Fibroblast of upper back skin (primary cell): ENCODE data around the gene DNMT3L.
"Not testable (repeated sequence)": the region's sequence is repeated elsewhere in the genome, so short reads cannot be mapped to it uniquely, and the experiment has no call there.

Experiments
- DNase-seq: peaks from one replicate; pipeline ENCODE4 v3.0.0-alpha.2; 2013

The DNMT3L gene

DNA sequence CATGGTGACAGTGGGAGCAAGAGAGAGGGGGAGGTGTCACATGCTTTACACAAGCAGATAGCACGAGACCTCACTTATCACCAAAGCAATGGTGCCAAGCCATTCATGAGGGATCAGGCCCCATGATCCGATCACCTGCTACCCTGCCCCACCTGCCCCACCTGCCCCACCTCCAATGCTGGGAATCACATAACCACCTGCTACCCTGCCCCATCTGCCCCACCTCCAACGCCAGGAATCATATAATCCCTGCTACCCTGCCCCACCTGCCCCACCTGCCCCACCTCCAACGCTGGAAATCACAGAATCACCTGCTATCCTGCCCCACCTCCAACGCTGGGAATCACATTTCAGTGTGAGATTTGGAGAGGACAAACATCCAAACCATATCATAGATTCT lies 13.3 kb upstream of the DNMT3L start:
- DNase-seq, result no peak

DNA sequence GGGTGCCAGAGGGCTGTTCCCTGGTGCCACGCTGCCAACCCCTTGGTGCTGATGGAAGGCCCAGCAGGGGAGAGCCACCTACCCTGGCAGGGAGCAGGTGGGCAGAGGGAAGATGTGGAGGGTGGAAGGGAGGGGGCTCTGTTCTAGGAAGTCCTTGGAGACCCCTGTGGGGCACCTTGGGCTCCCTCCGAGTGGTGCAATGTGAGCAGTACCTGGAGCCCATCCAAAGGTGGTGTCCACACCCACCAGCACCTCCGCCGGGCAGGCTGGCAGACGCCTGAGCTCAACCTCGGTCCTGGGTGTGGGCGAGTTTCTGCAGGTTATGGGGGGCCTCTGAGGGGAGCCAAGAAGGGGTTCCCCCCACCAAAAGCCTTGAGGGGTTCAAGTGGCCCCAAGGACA lies 11.3 kb upstream of the DNMT3L start:
- no peak for DNase-seq

DNA sequence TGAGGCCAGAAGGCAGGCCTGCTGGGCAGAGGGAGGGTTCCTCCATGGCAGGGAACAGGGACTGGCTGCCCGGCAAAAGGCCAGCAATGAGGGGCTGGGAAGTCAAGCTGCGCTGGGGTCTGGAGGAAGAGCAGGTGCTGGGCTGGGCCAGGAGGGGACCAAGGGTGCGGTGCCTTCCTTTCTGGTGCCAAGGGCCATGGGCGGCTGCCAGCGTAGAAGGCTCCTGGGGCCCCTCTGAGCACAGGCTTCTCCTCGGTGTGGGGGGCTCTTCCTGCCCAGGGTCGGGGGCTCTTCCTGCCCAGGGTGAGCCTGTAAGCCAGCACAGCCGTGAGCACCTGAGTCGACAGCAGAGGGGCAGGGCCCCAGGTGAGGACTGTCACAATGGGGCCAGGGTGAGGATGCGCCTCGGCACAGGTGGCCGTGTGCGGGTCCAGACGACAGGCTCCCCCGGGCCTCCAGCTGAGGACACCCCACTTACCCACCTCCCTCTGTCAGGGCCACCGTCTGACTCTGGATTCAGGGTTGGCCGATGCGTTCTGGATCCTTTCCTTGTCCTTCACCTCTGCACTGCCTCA lies 10.7 kb upstream of the DNMT3L start:
- no peak for DNase-seq

DNA sequence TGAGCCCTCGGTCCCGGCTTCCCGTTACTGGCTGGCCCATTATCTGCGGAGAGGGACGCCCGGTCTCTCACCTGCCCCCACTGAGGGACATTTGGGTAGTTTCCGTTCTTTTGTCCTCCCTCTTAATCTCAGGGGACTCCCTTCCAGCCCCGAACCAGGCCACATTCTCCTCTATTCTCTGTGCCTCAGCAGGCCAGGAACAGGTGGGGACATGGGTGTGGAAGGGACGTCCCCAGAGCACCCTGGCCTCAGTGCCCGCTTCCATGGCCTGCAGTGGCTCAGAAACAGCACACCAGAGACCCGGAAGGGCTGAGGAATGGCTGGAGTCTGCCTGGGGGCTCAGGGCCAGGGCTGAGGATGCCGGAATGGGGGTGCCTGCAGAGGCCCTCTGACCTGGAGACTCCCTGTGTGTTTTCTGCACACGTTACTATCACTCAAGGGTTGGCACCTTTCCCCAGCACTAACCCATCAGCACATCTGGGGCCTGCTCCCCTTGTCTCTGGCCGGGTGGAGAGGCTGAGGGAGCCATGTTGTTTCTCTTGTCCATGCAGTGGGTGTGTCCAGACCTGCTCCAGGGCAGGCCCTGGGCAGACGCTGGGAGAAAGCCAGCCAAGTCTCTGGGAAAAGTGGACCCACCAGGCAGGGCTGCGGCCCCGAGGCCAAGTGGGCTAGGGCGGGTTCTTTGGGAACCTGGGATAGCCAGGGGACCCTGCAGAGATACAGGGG lies 10.0 kb upstream of the DNMT3L start:
- no peak for DNase-seq

DNA sequence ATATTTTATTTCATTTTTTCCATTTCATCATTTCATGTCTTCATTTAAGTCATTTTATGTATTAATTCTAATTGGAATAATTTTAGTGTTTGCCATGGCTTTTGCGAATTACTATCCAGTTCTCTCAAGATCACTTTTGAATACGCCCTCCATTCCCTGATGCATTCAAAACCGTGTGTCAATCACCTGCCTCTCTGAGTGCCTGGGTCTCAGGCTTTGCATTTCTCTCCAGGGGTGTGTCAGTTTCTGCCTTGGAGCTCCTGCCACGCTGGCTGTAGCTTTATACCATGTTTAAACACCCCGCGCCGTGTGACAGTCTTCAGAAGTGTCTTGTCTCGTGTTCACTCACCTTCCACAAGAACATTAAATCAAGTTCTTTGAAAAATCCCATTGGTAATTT lies 7.4 kb upstream of the DNMT3L start:
- DNase-seq, result no peak

DNA sequence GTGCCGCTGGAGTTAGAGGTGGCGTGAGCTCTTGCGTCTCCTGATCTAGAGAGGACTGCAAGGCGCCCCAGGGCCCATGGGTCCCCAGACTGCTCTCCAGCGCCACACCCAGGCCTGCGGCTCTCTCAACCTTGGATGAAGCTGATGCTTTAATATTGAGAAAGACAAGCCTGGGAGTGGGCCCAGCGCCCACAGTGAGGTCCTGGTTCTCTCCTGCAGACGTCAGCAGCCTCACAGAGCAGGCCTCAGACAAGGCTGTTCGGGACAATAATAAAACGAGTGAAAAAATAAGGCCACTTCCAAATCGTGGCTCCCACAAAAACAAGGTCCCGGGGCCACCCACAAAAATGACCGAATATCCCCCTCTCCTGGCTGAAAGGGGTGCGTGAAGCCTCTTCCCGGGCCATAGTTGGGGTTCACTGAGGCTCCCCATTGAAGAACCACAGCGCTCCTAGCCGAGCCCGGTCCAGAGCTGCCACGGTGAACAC lies 6.0 kb upstream of the DNMT3L start:
- no peak for DNase-seq

DNA sequence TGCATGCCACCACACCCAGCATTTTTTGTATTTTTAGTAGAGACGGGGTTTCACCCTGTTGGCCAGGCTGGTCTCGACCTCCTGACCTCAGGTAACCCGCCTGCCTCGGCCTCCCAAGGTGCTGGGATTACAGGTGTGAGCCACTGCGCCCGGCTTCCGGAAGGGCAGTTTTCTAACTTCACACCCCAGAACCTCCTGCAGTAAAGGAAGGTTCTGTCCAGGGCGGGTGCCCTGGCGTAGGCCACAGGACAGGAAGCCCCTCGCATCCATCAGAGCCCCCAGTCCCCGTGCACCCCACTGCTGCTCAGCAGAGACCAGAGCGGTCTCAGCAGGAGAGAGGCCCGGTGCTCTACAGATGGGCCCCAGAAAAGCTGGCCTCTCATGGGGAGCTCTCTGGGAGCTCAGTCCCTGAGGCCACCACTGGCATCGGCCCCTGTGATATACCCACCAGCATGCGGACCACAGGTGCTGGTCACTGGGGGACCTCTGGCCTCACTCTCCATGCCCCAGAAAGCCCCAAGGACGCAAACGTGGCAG lies 4.1 kb upstream of the DNMT3L start:
- DNase-seq, result no peak

DNA sequence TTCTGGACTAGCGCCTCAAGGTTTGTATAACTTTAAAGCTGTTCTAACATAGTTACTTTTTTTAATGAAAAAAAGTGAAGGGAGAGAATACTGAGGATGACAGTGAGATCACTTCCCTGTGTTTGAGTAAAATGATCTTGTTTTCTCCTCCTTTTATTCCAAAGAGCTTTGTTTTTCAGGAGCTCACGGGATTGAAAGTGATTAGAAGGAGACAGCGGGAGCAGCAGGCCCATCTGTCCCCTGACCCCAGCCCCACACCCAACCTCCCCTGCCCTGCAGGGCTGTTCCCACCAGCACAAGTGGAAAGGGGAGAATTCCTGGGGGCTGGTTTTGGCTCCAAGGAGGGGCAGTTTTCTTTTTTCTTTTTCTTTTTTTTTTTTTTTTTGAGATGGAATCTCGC lies 2.1 kb upstream of the DNMT3L start:
- no peak for DNase-seq

DNA sequence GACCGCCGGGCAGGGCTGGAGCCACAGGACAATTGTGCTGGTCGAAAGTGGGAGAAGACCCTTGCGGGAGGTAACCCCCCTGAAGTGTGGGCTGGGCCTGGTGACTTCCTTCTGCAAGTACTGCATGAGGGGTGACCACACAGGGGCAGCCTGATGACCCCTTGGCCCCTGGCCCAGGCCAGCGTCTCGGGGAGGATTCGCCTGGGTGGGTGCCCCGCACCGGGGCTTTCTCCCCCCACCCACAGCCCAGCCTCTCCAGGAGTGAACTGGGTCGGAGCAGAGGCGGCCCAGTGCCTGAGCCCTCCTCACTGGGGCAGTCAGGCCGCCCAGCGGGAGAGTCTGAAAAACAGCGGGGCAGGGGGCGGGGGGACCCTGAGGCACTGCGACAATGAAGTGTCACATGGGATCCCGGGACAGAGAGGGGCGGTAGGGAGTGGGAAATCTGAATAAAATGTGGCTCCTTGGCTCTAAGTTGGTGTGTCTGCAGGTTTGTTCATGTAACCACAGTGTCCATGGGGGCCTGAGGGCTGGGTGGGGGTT lies 1.6 kb upstream of the DNMT3L start:
- no peak for DNase-seq

DNA sequence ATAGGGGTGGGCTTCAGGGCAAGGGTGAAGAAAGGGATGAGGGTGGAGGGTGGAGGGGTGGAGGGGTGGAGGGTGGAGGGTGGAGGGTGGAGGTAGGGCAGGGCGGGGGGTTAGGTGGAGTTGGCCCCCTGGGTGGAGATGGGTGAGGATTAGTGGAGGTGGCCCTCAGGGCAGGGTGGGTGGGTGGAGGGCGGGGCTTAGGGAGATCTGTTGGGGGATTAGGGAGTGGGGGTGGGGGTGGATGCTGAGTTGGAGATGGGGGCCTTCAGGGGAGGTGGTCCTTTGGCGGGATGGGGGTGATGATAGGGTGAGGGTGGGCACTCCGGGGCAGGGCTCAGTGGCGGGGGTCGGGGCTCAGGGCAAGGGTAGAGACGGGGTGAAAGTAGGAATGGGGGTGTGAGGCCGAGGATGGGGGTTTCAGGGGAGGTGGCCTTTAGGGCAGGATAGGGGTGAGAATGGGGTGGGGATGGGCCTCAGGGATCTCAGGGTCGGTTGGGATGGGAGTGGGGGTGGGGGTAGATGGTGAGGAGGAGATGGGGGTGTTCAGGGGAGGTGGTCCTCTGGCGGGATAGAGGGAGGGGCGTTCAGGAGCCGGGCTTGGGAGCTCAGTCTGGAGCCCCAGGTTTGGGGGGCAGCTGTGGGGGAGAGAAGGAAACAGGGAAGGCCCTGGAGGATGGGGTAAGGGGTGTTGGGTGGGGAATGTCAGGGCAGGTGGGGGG lies 800 bp upstream of the DNMT3L start:
- DNase-seq, result no peak

DNA sequence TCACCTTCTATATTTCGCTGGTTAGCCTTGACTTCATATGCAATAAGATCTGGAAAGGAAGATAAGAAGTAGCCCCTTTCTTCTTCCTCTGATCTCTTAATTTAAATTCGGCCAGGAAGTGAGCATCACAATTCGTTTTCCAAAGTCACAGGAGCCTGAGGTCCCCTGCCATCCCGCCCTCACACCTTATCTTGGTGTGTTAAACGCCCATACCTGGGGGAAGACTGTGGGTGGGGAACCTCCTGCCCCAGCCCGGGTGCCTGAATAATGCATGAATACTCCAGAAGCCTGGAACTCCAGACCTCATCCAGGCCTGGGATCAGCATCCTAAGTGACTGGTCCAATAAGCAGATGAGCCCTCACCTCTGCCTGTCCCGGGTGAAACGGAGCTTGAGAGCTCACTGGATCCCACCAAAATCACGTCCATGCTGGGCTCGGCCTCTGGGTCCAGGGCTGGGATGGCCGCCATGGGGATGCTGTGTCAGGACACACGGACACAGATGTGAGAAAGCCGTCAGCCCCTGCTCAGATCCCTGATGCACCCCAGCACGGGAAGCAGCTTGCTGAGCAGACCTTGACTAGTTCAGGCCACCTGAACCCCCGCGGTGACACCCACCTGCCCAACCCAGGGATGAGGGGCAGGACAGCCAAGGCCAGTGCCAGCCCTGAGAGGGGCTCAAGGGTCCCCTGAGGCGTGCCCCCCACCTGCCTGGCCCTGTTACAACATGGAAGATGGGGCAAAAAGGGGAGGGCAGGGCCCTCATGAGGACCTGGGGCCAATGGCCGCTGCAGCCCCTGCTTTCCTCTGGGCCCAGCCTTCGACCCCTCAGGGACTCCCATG lies 686 bp downstream of the DNMT3L start:
- DNase-seq, result no peak

DNA sequence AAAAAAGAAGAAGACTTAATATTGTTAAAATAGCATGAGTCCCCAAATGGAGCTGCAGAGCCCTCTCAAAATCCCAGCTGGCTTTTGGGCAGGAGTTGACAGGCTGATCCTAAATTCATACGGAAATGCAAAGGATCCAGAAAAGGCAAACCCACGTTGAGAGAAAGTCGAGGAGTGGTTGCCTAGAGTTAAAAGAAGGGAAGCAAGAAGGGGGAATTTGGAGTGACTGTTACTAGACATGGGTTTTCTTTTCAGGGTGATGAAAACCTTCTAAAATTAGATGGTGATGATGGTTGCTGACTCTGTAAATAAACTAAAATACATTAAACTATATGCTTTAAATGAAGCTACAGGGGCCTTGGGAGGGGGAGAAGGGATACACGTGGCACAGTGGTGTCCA lies 1.6 kb downstream of the DNMT3L start:
- no peak for DNase-seq

DNA sequence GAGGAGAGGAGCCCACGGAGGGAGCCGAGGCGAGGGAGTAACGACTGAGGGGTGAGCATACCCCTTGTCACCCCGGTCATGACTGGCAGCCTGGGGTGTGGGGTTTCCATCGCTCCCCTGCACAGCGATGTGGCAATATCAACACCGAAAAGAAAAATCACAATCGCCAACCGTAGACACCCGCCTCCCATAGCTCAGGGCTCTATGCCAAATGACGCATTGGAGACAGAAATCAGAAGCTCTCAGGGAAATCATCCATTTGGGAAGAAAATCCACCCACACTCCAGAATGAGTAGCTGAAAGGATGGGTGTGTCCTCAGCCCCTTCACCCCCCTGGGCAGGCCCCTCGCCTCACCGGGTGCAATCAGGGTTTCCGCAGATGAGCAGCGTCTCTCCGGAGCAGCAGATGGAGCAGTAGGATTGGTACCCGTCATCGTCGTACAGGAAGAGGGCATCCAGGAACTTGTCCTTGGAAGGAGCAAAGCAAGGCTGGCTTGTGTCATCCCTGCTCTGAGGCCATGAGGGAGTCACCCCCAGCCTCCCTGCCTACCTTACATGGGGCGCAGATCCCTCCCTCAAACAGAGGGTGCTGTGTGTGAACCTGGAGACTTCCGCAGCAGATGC lies 2.5 kb downstream of the DNMT3L start:
- no peak for DNase-seq

DNA sequence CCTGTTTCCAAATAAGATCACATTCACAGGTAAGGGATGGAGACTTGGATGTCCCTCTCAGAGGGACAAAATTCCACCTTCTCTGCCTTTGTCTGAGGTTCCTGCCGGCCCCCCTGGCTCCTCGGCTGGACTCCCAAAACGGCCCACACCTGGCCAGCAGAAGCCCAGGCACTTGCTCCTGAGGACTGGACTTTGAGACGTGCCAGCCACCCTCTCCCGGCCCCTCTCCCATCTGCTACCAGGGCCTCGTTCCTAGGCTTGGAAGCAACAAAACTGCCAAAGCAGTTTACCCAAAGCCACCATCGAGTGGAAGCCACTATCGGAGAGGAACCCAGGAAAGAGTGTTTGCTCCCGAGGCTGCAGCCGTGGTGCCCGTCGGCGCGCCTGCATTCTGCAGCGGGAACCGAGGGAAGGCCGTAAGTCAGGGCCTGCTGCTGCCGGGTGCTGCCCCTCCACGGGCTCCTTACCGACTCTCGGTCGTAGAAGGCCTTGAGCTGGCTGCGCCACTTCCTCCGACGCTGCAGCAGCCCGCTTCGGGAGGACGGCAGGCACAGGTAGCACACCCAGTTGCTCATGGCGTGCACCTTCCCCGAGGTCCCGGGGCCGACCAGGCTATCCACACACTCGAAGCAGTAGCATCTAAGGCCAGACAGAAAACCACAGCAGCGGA lies 3.5 kb downstream of the DNMT3L start:
- DNase-seq, result no peak

DNA sequence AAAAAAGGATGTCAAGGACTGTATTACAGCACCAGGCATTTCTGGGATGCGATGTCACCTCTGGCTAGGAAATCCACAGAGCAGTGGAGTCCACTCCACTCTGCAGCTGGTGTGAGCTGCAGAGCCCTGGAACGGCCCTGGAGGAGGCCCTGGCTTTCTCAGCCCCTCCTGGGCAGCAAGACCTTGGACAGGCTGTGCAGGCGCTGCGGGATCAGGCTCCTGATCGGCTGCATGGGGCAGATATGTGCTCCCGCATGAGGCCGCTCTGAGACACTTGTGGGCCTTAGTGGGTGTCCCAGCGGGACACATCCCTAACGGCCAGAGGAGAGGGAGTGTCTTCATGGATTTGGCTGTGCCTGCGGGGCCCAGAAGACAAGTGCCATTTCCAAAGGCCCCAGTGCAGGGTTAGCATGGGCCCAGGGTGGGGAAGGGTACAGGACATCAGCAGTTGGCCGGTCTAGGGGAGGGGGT lies 6.2 kb downstream of the DNMT3L start:
- peak; percentile 28 for DNase-seq

DNA sequence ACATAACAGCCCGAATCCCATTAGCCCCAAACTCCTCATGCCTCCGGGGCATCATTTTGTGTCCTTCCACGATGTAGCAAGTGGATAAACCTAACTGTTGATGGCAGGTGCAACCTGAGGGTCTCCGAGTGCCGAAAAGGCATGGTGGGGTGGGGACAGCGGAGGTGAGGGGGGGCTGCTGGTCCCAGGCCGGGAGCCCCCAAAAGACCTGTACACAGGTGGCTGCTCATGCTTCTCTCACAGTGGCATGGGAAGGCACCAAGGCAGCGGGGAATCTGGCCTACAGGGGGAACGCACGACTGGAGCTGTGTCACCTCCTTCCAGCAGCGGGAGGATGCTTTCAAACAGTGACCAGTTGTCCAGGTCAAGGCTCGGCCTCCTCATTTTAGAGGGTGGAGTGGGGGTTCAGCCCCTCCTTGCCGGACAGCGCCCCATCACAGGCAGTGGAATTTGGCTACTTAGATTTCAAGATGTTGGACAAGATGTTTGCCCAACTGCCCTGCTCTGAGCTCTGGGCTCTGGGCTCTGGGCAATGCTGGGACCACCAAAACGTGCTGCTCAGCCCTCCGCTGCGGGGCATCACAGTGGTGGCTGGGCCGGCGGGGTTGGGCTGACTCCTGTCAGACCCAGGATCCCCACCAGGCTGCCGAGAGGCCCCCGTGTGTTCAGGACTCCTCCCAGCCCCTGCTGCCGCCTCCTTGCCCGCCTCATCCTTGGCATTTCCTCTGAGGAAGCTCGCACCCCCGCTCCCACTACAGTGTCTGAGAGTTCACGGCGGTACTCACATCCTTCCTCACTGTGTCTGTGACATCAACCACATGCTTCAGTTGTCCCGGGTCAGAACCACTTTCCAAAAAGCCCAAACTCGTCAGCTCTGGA lies 7.6 kb downstream of the DNMT3L start:
- no peak for DNase-seq

DNA sequence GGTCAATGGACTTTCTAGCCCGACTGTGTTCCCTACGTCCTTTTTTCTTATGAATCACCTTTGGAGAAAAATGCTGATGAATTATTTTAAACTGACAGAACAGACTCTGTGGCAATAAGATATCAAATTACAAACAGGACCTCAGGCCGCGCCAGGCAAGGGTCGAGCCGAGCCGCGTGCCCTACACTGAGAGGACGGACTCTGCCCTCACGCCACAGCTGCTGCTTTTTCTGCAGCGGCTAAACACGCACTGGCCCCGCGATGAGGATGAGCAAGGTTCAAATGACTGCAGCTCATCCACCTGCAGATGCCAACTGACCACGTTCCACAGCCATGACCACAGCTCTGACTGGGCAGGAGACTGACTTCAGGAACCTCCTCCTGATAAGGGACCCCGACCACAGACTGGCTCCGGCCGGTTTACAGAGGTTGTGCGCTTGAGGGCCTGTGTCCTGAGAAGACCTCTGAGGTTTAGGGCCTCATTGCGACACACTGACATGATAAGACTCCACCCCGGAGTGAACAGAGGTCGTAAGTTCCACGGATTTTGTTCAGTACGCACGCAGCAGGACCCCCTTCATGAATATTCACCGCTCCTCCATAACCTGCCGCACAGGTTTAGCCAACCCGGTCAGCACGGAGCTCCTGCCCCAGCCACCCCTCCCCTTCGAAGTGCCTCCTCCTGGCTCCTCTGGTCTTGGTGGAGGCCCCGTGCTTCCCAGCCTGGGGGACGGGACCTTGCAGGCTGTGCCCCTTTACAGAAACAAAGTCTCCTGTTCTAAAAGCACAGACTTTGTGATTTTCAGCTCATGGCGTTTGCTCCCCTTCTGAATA lies 12.3 kb downstream of the DNMT3L start:
- not testable (repeated sequence) for DNase-seq

DNA sequence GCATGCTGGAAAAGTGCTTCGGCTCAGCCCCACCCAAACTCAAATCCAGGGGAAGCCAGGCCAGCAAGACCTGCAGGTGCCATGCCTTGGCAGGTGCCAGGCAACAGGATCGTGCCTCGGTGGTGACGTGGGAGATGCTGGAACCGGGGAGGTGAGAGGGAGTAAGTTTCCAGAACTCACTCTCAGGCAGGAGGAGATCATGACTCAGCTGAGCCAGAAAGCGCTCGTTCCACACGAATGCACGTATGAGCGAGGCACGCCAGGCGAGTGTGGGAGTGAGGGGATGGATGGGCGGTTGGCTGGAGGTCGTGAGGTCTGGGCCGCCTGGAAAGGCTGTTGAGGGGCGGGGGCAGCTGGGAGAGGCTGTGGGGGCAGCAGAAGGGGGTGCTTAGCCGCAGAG lies 13.8 kb downstream of the DNMT3L start:
- DNase-seq, result not testable (repeated sequence)

DNA sequence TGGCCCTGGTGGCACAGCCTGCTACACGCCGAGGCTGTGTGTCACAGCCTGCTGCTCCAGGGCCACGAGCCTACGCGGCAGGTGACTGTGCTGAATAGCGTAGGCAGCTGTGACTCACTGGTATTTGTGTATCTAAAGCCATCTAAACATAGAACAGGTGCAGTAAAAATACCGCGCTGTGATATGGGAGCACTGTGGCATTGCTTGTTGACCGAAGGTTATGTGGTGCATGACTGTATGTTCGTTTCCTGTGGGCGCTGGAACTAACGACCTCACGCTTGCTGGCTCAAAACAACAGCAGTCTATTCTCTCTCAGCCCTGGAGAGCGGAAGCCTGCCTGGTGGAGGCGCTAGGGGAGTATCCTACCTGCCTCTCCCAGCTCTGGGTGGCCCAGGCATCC lies 17.7 kb downstream of the DNMT3L start:
- not testable (repeated sequence) for DNase-seq
